HL-60 (cell line): ENCODE data around the gene TAF5L.

Source experiments
- POLR2AphosphoS5 ChIP-seq: IDR thresholded peaks from 2 replicates; pipeline ENCODE4 v1.6.1; 2012; ENCODE audit warnings: low read depth
- TF ChIP-seq, protein P1 (sequence below): IDR thresholded peaks from one replicate; pipeline ENCODE4 v1.5.1; 2011; ENCODE audit warnings: low read length, control low read depth, inconsistent platforms; ENCODE audit not compliant: insufficient read depth

DNA sequence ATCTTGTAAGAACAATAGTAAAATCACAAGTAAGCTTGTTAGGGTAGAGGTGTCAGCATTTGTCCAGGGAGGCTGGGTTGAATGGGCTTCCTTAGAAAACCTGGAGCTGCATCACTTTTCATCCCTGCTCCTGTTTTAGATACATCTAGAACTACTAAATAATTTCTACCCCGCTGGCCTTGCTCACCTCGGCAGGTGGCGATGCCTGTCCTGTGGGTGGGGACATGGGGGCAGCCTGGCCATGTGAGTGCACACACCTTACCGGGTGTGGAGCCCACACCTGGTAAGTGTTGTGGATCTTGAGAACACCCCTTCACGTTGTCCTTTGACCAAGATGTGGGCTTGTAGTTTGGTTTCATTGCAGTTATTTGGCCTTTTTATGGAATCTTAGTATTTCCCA lies 29.9 kb upstream of the TAF5L start:
- TF ChIP-seq, protein P1, sequence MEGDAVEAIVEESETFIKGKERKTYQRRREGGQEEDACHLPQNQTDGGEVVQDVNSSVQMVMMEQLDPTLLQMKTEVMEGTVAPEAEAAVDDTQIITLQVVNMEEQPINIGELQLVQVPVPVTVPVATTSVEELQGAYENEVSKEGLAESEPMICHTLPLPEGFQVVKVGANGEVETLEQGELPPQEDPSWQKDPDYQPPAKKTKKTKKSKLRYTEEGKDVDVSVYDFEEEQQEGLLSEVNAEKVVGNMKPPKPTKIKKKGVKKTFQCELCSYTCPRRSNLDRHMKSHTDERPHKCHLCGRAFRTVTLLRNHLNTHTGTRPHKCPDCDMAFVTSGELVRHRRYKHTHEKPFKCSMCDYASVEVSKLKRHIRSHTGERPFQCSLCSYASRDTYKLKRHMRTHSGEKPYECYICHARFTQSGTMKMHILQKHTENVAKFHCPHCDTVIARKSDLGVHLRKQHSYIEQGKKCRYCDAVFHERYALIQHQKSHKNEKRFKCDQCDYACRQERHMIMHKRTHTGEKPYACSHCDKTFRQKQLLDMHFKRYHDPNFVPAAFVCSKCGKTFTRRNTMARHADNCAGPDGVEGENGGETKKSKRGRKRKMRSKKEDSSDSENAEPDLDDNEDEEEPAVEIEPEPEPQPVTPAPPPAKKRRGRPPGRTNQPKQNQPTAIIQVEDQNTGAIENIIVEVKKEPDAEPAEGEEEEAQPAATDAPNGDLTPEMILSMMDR, result no peak
- TF ChIP-seq POLR2AphosphoS5, result no peak
